Endothelial cell of umbilical vein (primary cell): ENCODE measurements around the gene TEX19. TPM values are rescaled to one million over a fixed set of nuclear protein-coding genes. Genes with fewer than 3 reads are reported as not detected.

Source experiments
- BruUV-seq: library from RNA; stranded (reverse); fragments of 400-500 nt; replicated peaks from 2 replicates; lab custom pipeline; 2021; lab: Mats Ljungman, UMichigan
- CTCF ChIA-PET: fragments of 300-600, 350-600 bp; sonication (Branson Sonifier 250); formaldehyde crosslinking; loops from one replicate; lab custom pipeline; 2021; ENCODE audit warnings: antibody characterized with exemption, inconsistent platforms; lab: Charles Lee
- POLR2A ChIA-PET: fragments of 300-600, 350-600 bp; sonication (Branson Sonifier 250); formaldehyde crosslinking; loops from one replicate; lab custom pipeline; 2021; ENCODE audit warnings: antibody characterized with exemption, inconsistent platforms; lab: Charles Lee
- DNase-seq: peaks from one replicate; pipeline ENCODE4 v3.0.0-alpha.2; 2011; ENCODE audit warnings: low read depth, low spot score
- FAIRE-seq: peaks from 2 replicates; lab custom pipeline; 2011; peaks lifted over from hg19 to GRCh38; lab: Jason Lieb, UNC
- H2AFZ ChIP-seq: 2 replicates; pipeline ENCODE4 v1.6.0; 2012; ENCODE audit warnings: low read depth, low read length, control low read depth, inconsistent platforms
- H3K27ac ChIP-seq: 2 replicates; pipeline ENCODE4 v1.5.1; 2011; ENCODE audit warnings: low read depth, mild to moderate bottlenecking, control low read depth, low read length, moderate library complexity; ENCODE audit not compliant: insufficient read depth
- H3K27me3 ChIP-seq, 2 experiments: 2 replicates each; pipeline versions ENCODE4 v1.6.0 to v1.6.1; 2011; ENCODE audit warnings: low read length in 2 of 2, mixed read lengths in 1 of 2; ENCODE audit not compliant: control insufficient read depth in 2 of 2, insufficient read depth in 2 of 2
- H3K36me3 ChIP-seq, 2 experiments: 2 replicates in 1 of 2; 3 replicates in 1 of 2; pipeline ENCODE4 v1.5.1; 2011; ENCODE audit warnings: low read length in 2 of 2, mild to moderate bottlenecking in 1 of 2, moderate library complexity in 1 of 2; ENCODE audit not compliant: control insufficient read depth in 2 of 2, insufficient read depth in 2 of 2; ENCODE audit errors: extremely low read depth in 1 of 2
- H3K4me1 ChIP-seq: 3 replicates; pipeline ENCODE4 v1.5.1; 2011; ENCODE audit warnings: mild to moderate bottlenecking, low read length; ENCODE audit not compliant: control insufficient read depth, insufficient read depth; ENCODE audit errors: extremely low read depth
- H3K4me2 ChIP-seq: 2 replicates; pipeline ENCODE4 v1.6.1; 2011; ENCODE audit warnings: low read length, control low read depth, mixed read lengths; ENCODE audit not compliant: insufficient read depth
- H3K4me3 ChIP-seq, 3 experiments: fragments of 200-600 bp in 1 of 3; sonication (generic), shearing (Covaris generic) in 1 of 3; replicated peaks in 1 of 3; 2 replicates each; pipeline ENCODE4 v1.5.1; 2011 to 2016; ENCODE audit warnings: control low read depth in 3 of 3, low read length in 3 of 3, mild to moderate bottlenecking in 2 of 3, inconsistent platforms in 1 of 3, low read depth in 1 of 3, moderate library complexity in 1 of 3; ENCODE audit not compliant: insufficient read depth in 1 of 3
- H3K79me2 ChIP-seq: 2 replicates; pipeline ENCODE4 v1.6.0; 2012; ENCODE audit warnings: low read length, inconsistent platforms; ENCODE audit not compliant: control insufficient read depth, insufficient read depth
- H3K9ac ChIP-seq: replicated peaks from 2 replicates; pipeline ENCODE3; 2011; ENCODE audit warnings: low read length, control low read depth; ENCODE audit not compliant: insufficient read depth; ENCODE audit errors: extremely low read depth
- H3K9me1 ChIP-seq: replicated peaks from 3 replicates; pipeline ENCODE4 v1.6.0; 2011; ENCODE audit warnings: mild to moderate bottlenecking, low read length; ENCODE audit not compliant: control insufficient read depth, insufficient read depth; ENCODE audit errors: extremely low read depth
- H3K9me3 ChIP-seq: replicated peaks from 2 replicates; pipeline ENCODE4 v1.5.1; 2012; ENCODE audit warnings: low read length, inconsistent platforms; ENCODE audit not compliant: control insufficient read depth, insufficient read depth
- H4K20me1 ChIP-seq: replicated peaks from 2 replicates; pipeline ENCODE3; 2011; ENCODE audit warnings: mild to moderate bottlenecking, low read length; ENCODE audit not compliant: control insufficient read depth, insufficient read depth; ENCODE audit errors: extremely low read depth
- EZH2 ChIP-seq: IDR thresholded peaks from 2 replicates; pipeline ENCODE4 v1.6.1; 2012; ENCODE audit warnings: borderline replicate concordance, low read depth, mild to moderate bottlenecking, moderate library complexity, low read length, inconsistent platforms; ENCODE audit not compliant: severe bottlenecking
- FOS ChIP-seq: IDR thresholded peaks from 2 replicates; pipeline ENCODE4 v1.6.1; 2011; ENCODE audit warnings: mild to moderate bottlenecking, low read length, moderate library complexity, borderline replicate concordance; ENCODE audit not compliant: insufficient read depth
- GATA2 ChIP-seq: IDR thresholded peaks from 2 replicates; pipeline ENCODE4 v1.7.0; 2011; ENCODE audit warnings: low read depth, mild to moderate bottlenecking, moderate library complexity, mixed read lengths, low read length; ENCODE audit not compliant: insufficient read length, insufficient read depth
- JUN ChIP-seq: IDR thresholded peaks from 2 replicates; pipeline ENCODE4 v1.6.1; 2011; ENCODE audit warnings: borderline replicate concordance, low read depth; ENCODE audit not compliant: insufficient read length, insufficient read depth
- POLR2A ChIP-seq: IDR thresholded peaks from 2 replicates; pipeline ENCODE4 v1.6.1; 2012; ENCODE audit warnings: low read depth, mild to moderate bottlenecking, control low read depth, low read length
- POLR2AphosphoS5 ChIP-seq: IDR thresholded peaks from 2 replicates; pipeline ENCODE4 v1.6.1; 2012; ENCODE audit warnings: low read depth, mild to moderate bottlenecking, control low read depth, low read length, moderate library complexity; ENCODE audit not compliant: insufficient read depth
- dilution Hi-C: fragments of 300-500 bp; cut with MboI; formaldehyde crosslinking; loops from one replicate; pipeline ENCODE4 v1.15.0; 2019; ENCODE audit warnings: low sequenced_read_pairs; ENCODE audit not compliant: extremely low pct_ligation_motif_present
- intact Hi-C: fragments of 100-400 bp; cut with micrococcal nuclease; formaldehyde crosslinking; loops from one replicate; pipeline ENCODE4 v1.10.0; 2022
- polyA plus RNA-seq, 4 experiments: library from polyadenylated mRNA; depleted of rRNA in 3 of 4; stranded (reverse) in 3 of 4; unstranded in 1 of 4; fragments of >200 nt; gene quantifications; 2 replicates each; pipeline versions ENCODE4 v1.2.1 to v1.2.3, GENCODE V29; 2011 to 2012; ENCODE audit warnings: missing spikeins in 1 of 4
- total RNA-seq: library from RNA; stranded (reverse); gene quantifications from 2 replicates; pipeline ENCODE4 v1.2.3, GENCODE V29; 2021
- TF ChIP-seq, protein P1 (sequence below), 2 donors: IDR thresholded peaks; 1 replicate in 1 of 2; 2 replicates in 1 of 2; pipeline ENCODE4 v1.5.1; 2011; ENCODE audit warnings: low read length in 2 of 2, mild to moderate bottlenecking in 2 of 2, moderate library complexity in 2 of 2, control low read depth in 1 of 2, inconsistent platforms in 1 of 2, low read depth in 1 of 2; ENCODE audit not compliant: insufficient read depth in 1 of 2; ENCODE audit errors: extremely low read depth in 1 of 2

TEX19 gene
- total and polyA plus RNA-seq, 2 donors (not counting 3 experiments of a cell fraction or from before 2014, with no cell fraction given), result 0.06 TPM; not detected in 1

DNA sequence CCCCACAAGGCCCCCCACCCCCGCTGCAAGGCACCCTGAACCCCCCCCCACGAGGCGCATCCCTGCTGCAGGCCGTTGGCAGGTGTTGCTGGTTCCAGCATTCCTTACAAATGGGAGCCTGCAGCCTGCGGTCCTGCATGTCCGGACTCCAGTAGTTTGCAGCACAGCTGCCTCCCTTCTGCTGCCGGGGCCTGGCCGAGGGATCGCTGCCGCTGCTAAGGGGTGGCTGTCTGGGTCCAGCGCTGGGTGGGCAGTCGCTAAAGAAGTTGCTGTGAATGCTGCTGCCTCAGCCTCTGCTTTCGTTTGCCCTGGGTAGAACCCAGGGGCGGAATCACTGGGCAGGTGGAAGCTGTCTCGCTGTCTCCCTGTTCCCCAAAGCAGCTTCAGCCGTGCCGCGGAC, 24.4 kb downstream of the TEX19 start:
- Histone ChIP-seq H4K20me1 (no peaks in the 10 kb centered on the region), H3K9me1 (no peaks in the 10 kb centered on the region), H3K27ac (no peak overlapping the region), H2AFZ (no peak overlapping the region), H3K9me3 (no peaks in the 10 kb centered on the region), H3K4me2 (no peak overlapping the region), H3K4me3 (no peak overlapping the region), H3K27me3 (no peaks in the 10 kb centered on the region), H3K9ac (no peak overlapping the region), H3K79me2 (no peaks in the 10 kb centered on the region), H3K36me3 (no peaks in the 10 kb centered on the region), H3K4me1 (no peaks in the 10 kb centered on the region)
- DNase-seq (no peak), FAIRE-seq (no peak)
- intact Hi-C loops, result no loop called here
- POLR2A ChIA-PET, result no interaction called here
- BruUV-seq, result no TSS peak
- no peak for TF ChIP-seq GATA2
- TF ChIP-seq JUN, result no peak
- TF ChIP-seq, protein P1, sequence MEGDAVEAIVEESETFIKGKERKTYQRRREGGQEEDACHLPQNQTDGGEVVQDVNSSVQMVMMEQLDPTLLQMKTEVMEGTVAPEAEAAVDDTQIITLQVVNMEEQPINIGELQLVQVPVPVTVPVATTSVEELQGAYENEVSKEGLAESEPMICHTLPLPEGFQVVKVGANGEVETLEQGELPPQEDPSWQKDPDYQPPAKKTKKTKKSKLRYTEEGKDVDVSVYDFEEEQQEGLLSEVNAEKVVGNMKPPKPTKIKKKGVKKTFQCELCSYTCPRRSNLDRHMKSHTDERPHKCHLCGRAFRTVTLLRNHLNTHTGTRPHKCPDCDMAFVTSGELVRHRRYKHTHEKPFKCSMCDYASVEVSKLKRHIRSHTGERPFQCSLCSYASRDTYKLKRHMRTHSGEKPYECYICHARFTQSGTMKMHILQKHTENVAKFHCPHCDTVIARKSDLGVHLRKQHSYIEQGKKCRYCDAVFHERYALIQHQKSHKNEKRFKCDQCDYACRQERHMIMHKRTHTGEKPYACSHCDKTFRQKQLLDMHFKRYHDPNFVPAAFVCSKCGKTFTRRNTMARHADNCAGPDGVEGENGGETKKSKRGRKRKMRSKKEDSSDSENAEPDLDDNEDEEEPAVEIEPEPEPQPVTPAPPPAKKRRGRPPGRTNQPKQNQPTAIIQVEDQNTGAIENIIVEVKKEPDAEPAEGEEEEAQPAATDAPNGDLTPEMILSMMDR (IDR thresholded peaks at IDR 0.05; ENCODE audit: extremely low read depth in 1 of 2, insufficient read depth in 1 of 2, low read depth in 1 of 2, low read length in 2 of 2), result no peak
- no peak for TF ChIP-seq FOS
- TF ChIP-seq EZH2, result no peak
- no peak for TF ChIP-seq POLR2A
- TF ChIP-seq POLR2AphosphoS5, result no peak
- dilution Hi-C loops, result no loop called here
- CTCF ChIA-PET, result no interaction called here
